GM21825 (cell line): ENCODE data around the gene ANKUB1.

Experiments used
- ATAC-seq: cut with Tn5 transposase; IDR thresholded peaks from one replicate; pipeline ENCODE4 v1.9.1; 2021; ENCODE audit warnings: mild to moderate bottlenecking, moderate library complexity; ENCODE audit not compliant: unreplicated experiment

Gene ANKUB1

GRCh38 chr3:149810846-149811245 lies 18.5 kb upstream of the ANKUB1 start:
- ATAC-seq = no peak

DNA sequence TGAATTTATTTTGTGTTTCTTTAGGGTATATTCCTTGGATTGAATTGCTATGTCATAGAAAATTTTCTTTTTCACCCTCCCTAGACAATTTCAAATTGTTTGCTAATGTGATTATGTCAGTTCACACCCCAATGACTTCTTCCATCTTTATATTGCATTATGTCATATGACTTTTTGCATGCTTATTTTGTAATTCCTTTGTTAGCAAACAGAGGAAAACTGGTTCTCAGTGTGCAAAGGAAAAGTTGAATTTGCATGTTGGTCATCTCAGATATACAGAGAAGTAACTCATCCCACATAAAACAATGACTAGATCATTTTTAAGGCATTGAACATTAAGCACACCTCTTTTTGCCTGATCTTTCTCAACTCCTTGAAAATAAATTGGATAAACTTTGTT lies 17.3 kb upstream of the ANKUB1 start:
- no peak for ATAC-seq

DNA sequence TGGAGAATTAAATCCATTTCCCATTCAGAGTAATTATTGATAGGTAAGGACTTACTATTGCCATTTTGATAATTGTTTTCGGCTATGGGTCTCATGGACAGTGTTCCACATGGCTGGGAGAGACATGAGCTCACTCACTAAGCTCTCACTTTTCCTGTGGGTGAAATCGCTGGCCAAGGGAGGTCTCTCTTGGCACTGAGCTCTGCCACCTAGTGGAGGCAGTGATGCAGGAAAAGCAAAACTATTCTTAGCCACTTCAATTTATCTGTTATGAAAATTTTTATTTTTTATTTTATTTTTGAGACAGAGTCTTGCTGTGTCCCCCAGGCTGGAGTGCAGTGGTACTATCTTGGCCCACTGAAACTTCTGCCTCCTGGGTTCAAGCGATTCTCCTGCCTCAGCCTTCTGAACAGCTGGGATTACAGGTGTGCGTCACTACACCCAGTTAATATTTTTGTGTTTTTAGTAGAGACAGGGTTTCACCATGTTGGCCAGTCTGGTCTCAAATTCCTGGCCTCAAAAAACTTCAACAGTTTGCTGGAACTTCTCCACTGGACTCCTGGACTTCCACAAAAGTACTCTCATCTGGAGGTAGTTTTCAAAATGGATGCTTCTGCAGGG lies 16.0 kb upstream of the ANKUB1 start:
- no peak for ATAC-seq

GRCh38 chr3:149806171-149806778 lies 13.9 kb upstream of the ANKUB1 start:
- no peak for ATAC-seq

DNA sequence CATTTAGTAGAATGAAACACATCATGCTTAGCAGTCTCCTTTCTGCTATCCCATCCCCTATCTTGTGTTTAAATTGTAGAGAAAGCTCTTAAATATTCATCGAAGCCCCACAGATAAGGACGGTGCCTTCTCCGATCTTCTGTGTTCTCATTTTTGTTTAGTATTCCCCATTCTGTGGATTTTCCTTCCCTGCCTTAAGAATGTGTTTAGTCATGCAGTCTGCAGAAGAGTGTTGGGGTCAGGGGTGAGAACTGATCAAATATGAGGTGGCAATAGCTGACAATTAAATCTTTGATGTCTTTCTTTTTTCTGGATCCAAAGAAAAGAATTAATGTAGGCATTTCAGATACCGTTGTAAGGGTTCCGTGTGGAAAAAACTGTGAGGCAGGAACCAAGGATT lies 9.3 kb upstream of the ANKUB1 start:
- no peak for ATAC-seq

DNA sequence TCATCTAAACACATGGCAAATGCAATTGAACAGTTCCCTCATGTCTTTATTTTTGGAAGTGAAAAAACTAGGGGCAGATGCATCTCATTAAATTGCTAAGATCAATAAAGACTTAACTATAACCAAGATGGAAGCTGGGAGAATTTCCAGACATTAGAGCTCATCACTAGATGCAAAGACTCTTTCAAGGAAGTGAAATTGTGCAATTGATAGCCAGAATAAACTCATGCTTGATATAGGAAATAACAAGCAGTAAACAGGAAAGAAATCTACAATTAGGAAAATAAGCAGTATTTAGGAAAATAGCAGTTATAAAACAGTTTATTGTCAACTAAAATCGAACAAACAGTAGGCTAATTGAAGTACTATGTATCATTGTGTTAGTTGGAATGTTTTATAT lies 8.8 kb upstream of the ANKUB1 start:
- no peak for ATAC-seq

- ATAC-seq = no peak
Measured at GRCh38 chr3:149800693-149801092, 8.3 kb upstream of the ANKUB1 start.

GRCh38 chr3:149796026-149796425 lies 3.7 kb upstream of the ANKUB1 start:
- no peak for ATAC-seq

DNA sequence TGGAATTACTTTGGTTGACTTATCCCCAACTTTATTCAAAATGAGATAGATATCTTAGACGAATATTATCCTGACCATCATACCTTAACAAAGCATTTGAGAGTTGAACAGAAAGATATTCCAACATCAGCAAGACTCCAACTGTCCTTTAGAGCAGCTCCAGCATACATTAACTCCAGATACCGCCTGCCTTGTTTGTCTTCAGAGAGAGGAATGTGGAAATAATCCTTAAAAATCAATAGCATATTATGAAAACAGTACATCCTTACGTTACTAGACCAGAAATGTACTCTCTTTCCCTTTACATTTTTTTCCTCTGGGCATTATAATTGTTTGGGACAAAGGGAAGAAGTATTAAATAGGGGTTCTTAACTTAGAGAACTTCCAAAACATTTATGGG lies 1.7 kb downstream of the ANKUB1 start:
- ATAC-seq = no peak

- no peak for ATAC-seq
Measured at GRCh38 chr3:149790268-149790667, 2.1 kb downstream of the ANKUB1 start.

DNA sequence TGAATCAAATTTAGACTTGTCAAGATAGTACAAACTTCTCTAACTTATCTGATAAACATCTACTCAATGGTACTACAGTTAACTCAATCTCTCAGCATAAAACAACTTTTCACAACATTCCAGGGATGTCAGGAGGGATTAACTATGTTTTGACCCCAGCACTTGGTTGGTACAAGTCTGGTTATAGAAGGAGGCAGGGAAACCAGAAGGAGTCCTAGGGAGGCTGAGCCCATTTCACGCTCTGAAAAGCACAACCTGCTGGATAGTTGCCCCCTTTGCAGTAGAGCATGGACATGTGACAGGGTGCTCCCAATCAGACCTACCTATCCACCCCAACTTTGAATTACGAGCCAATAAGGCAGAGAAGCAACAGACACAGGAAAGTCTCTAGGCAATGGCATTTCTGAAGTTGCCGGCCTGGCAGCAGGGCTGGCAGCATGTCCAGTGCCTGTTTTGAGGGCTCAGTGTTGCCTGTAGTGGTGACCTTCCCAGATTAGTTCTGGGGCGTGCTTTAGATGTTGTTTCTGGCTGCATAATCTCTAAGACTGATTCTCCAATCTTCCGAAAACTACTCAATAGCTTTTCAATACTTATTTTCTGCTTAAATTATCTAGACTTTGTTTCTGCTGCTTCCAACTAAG lies 8.2 kb downstream of the ANKUB1 start:
- no peak for ATAC-seq

GRCh38 chr3:149783576-149783975 lies 8.8 kb downstream of the ANKUB1 start:
- no peak for ATAC-seq

- no peak for ATAC-seq
Measured at GRCh38 chr3:149781741-149782140, 10.6 kb downstream of the ANKUB1 start.

GRCh38 chr3:149781211-149781610 lies 11.1 kb downstream of the ANKUB1 start:
- no peak for ATAC-seq

DNA sequence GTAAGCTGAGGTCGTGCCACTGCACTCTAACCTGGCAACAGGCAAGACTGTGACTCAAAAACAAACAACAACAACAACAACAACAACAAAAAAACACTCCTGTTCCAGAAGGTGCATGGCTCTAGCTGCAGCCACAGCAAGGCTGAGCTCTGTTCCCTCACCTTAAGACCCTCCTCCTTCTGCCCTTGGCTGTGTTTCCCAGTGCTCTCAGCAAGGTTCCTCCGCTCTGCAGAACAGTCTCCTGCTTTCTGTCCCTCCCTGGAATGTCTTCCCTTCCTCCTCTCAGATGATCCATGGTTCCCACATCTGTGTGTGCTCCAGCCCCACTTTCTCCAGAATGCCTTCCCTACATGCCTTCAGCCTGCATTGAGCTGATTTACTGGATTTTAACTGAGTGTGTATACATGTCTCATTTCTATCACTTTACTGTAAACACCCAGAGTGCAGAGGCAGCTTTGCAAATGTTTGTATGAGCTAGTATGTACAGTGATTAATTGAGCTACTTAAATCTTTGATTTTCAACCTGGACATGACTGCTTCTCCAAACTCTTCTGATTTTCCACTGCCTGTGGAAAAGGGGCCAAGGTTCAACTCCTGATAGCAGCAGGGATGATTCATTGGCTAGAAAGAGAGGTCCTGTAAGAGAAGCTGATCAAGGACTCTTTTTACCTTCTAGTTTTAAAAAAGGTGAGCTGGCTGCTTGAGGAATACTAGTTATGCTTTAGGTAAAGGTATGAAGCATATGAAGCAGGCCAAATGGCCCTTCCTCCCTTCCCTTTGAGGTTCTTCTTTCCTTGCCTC lies 14.7 kb downstream of the ANKUB1 start:
- no peak for ATAC-seq

DNA sequence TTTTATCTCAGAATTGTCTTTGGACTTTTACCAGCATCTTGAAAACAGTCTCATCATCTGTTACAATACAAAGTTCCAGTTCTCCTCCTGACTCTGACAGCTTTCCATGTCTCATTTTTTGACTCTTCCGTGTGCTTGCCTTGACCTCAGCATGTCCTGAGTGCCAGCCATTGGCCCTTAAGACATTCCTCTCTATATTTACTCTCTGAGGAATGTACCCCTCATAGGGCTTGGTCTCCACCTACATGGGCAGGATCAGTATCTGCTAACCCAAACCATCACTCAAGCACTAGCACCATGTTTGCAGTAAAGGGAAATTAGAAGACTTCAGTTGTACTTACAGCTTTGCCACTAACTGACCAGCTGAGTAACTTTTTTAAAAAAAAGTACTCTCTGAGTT lies 16.2 kb downstream of the ANKUB1 start:
- ATAC-seq = no peak

DNA sequence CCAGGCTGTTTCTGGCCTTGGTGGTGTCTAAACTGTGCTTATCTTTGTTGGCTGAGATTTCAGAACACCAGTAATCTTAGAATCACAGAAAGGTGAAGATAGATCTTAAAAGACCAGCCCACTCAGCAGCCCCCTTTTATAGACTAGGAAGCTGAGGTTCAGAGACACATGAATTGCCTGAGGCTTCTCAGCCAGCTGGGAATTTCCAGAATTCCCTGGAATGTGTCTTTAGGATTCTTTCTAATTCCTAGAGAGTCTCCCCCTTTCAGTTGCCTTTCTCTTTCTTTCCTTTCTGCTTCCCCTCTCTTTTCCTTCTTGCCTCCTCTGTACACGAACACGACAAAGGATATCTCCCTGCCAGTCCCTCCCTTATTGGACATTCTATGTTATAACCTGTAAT lies 19.5 kb downstream of the ANKUB1 start:
- no peak for ATAC-seq

- ATAC-seq = peak; percentile 57
Measured at GRCh38 chr3:149771652-149772271, 20.6 kb downstream of the ANKUB1 start.

- no peak for ATAC-seq
Measured at GRCh38 chr3:149770246-149770645, 22.1 kb downstream of the ANKUB1 start.

DNA sequence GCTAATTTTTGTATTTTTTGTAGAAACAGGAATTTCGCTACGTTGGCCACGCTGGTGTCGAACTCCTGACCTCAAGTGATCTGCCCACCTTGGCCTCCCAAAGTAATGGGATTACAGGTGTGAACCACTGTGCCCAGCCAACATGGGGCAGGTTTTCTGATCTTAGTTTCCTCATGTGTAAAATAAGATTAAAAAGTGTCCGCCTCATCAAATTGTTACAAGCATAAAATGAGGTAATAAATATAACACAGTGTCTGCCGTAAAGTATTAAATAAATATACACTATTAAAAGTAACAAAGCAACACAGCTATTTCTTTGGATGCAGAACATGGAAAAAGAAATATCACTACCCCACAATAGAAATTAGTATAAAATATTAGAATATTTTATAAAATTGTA lies 23.6 kb downstream of the ANKUB1 start:
- ATAC-seq = no peak

- no peak for ATAC-seq
Measured at GRCh38 chr3:149767720-149768119, 24.6 kb downstream of the ANKUB1 start.
